Endodermal cell (in vitro differentiated cells): ENCODE data around the gene RHCE. TPM values are rescaled to one million over a fixed set of nuclear protein-coding genes. Genes with fewer than 3 reads are reported as not detected.

Experiments
- DNase-seq: peaks from one replicate; pipeline ENCODE4 v3.0.0-alpha.2; 2017
- H3K27ac ChIP-seq: 2 replicates; pipeline ENCODE4 v1.5.1; 2013; ENCODE audit warnings: mild to moderate bottlenecking, low read depth, low read length, moderate library complexity
- H3K27me3 ChIP-seq: 2 replicates; pipeline ENCODE4 v1.6.1; 2013; ENCODE audit warnings: mild to moderate bottlenecking, low read length, moderate library complexity; ENCODE audit not compliant: insufficient read depth, control insufficient read depth, poor library complexity, severe bottlenecking
- H3K36me3 ChIP-seq: 2 replicates; pipeline ENCODE4 v1.7.0; 2013; ENCODE audit warnings: mild to moderate bottlenecking, low read length, moderate library complexity; ENCODE audit not compliant: control insufficient read depth, insufficient read depth
- H3K4me1 ChIP-seq: one replicate; pipeline ENCODE4 v1.7.0; 2013; ENCODE audit warnings: low read length; ENCODE audit not compliant: control insufficient read depth, insufficient read depth
- H3K4me3 ChIP-seq: 2 replicates; pipeline ENCODE4 v1.5.1; 2013; ENCODE audit warnings: mild to moderate bottlenecking, low read length, moderate library complexity
- H3K9ac ChIP-seq: 2 replicates; pipeline ENCODE4 v1.6.1; 2013; ENCODE audit warnings: mild to moderate bottlenecking, low read length, moderate library complexity; ENCODE audit not compliant: poor library complexity, severe bottlenecking; ENCODE audit errors: extremely low read depth
- H3K9me3 ChIP-seq: 2 replicates; pipeline ENCODE4 v1.6.1; 2013; ENCODE audit warnings: mild to moderate bottlenecking, low read length, moderate library complexity; ENCODE audit not compliant: control insufficient read depth
- H3K27ac Mint-ChIP-seq: 2 replicates; pipeline ENCODE4 v1.8.0; 2020; ENCODE audit warnings: mixed read lengths
- H3K27me3 Mint-ChIP-seq: 2 replicates; pipeline ENCODE4 v1.8.0; 2021; ENCODE audit warnings: mild to moderate bottlenecking, mixed read lengths; ENCODE audit not compliant: insufficient read depth
- H3K36me3 Mint-ChIP-seq: 2 replicates; pipeline ENCODE4 v1.8.0; 2020; ENCODE audit warnings: low read depth, mixed read lengths
- H3K4me1 Mint-ChIP-seq: 2 replicates; pipeline ENCODE4 v1.8.0; 2020; ENCODE audit warnings: mixed read lengths
- H3K4me3 Mint-ChIP-seq: 2 replicates; pipeline ENCODE4 v1.8.0; 2020; ENCODE audit warnings: mild to moderate bottlenecking, moderate library complexity, mixed read lengths
- H3K9me3 Mint-ChIP-seq: 2 replicates; pipeline ENCODE4 v1.8.0; 2020; ENCODE audit warnings: mild to moderate bottlenecking, mixed read lengths
- WGBS, 2 experiments: methylation state at CpG; one replicate each; pipeline versions ENCODE4 v1.1.5 to v1.1.7; 2013; ENCODE audit warnings: missing lambda C conversion rate in 2 of 2, mixed read lengths in 1 of 2; ENCODE audit not compliant: insufficient coverage in 1 of 2, insufficient read length in 1 of 2; 5-methylcytosine and 5-hydroxymethylcytosine counted together
- total RNA-seq, 2 donors: library from RNA; stranded (reverse); fragmentation: NEBNext Ultra II Directional in 1 of 2; extraction: Animal tissue kit (Norgen Biotek cat#: 25700) in 1 of 2; gene quantifications; 2 replicates in 1 of 2; 3 replicates in 1 of 2; pipeline ENCODE4 v1.2.1, GENCODE V29; 2021
- TF ChIP-seq, protein P1 (sequence below): fragments of 200-600 bp; sonication (generic); conservative IDR thresholded peaks from 2 replicates; pipeline ENCODE4 v1.5.0; 2021; ENCODE audit warnings: antibody characterized with exemption, mild to moderate bottlenecking

The RHCE gene
- total RNA-seq, 2 donors from 2014 or later = 0.33 to 0.40 TPM

- Histone ChIP-seq H3K27ac (no peak overlapping the region), H3K36me3 (peaks cover 70% of the 10 kb centered on the region), H3K9ac (no peak overlapping the region), H3K4me1 (no peaks in the 10 kb centered on the region), H3K4me3 (no peak overlapping the region), H3K9me3 (no peaks in the 10 kb centered on the region), H3K27me3 (no peaks in the 10 kb centered on the region)
- H3K36me3 Mint-ChIP-seq = peaks cover 50% of the 10 kb centered on the region
- 93 to 95% methylated on average over 6 of the region's 6 CpGs for WGBS, 2 experiments
- H3K4me3 Mint-ChIP-seq = no peak overlapping the region
- H3K9me3 Mint-ChIP-seq = no peaks in the 10 kb centered on the region
- H3K27ac Mint-ChIP-seq = no peak overlapping the region
- H3K27me3 Mint-ChIP-seq = no peaks in the 10 kb centered on the region
- TF ChIP-seq, protein P1, sequence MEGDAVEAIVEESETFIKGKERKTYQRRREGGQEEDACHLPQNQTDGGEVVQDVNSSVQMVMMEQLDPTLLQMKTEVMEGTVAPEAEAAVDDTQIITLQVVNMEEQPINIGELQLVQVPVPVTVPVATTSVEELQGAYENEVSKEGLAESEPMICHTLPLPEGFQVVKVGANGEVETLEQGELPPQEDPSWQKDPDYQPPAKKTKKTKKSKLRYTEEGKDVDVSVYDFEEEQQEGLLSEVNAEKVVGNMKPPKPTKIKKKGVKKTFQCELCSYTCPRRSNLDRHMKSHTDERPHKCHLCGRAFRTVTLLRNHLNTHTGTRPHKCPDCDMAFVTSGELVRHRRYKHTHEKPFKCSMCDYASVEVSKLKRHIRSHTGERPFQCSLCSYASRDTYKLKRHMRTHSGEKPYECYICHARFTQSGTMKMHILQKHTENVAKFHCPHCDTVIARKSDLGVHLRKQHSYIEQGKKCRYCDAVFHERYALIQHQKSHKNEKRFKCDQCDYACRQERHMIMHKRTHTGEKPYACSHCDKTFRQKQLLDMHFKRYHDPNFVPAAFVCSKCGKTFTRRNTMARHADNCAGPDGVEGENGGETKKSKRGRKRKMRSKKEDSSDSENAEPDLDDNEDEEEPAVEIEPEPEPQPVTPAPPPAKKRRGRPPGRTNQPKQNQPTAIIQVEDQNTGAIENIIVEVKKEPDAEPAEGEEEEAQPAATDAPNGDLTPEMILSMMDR = no peak
- no peak for DNase-seq
- no peaks in the 10 kb centered on the region for H3K4me1 Mint-ChIP-seq
Observed at GRCh38 chr1:25355841-25356395, 64.7 kb downstream of the RHCE start.

DNA sequence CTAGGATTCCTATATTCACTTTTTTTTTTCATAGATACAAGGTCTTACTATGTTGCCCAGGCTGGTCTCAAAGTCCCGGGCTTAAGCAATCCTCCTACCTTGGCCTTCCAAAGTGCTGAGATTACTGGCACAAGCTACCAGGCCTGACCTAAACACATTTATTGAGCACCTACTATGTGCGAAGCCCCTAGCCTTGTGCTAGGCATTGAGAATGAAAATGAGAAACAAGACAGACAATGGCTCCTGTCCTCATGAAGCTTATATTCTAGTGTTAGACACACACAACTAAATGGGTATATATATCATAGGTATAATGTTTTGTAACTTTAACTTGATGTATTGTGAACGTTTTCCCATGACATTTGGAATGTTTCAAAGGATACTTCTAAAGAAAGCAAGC, 71.0 kb downstream of the RHCE start:
- H3K4me1 ChIP-seq = no peaks in the 10 kb centered on the region
- 100% methylated on average over 1 to 3 of the region's 3 CpGs for WGBS, 2 experiments
- H3K27ac ChIP-seq = no peak overlapping the region
- TF ChIP-seq, protein P1 = no peak
- no peak overlapping the region for H3K9ac ChIP-seq
- Mint-ChIP-seq H3K9me3 (no peaks in the 10 kb centered on the region), H3K27me3 (no peaks in the 10 kb centered on the region), H3K4me3 (no peak overlapping the region), H3K4me1 (no peaks in the 10 kb centered on the region), H3K27ac (no peak overlapping the region), H3K36me3 (peaks cover 61% of the 10 kb centered on the region)
- peaks cover 71% of the 10 kb centered on the region for H3K36me3 ChIP-seq
- H3K27me3 ChIP-seq = no peaks in the 10 kb centered on the region
- H3K4me3 ChIP-seq = no peak overlapping the region
- DNase-seq = no peak
- peaks cover 6% of the 10 kb centered on the region for H3K9me3 ChIP-seq

DNA sequence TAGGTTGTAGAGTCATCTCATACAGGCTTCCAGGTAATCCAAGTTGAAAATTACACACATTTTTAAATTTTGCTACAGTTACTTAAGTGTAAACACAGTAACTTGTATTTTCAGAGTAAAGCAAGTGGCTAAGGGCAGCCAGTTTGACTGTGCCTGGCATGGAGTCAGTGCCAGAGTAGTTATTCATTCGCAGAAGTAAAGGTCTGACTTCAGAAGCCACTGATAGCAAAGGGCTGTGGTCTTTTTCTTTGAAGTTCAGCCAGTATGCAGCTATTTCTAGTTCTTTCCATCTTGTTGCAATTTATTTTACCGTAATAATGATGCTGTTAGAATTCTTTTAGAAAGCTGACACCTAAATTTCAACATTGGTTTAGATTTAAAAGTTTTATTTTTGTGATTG, 73.1 kb downstream of the RHCE start:
- no peak for DNase-seq
- H3K9ac ChIP-seq = no peak overlapping the region
- H3K36me3 ChIP-seq = peaks cover 72% of the 10 kb centered on the region
- H3K9me3 Mint-ChIP-seq = no peaks in the 10 kb centered on the region
- no peaks in the 10 kb centered on the region for H3K4me1 ChIP-seq
- peaks cover 73% of the 10 kb centered on the region for H3K36me3 Mint-ChIP-seq
- H3K9me3 ChIP-seq = peaks cover 6% of the 10 kb centered on the region
- H3K27me3 Mint-ChIP-seq = no peaks in the 10 kb centered on the region
- TF ChIP-seq, protein P1 = no peak
- H3K4me3 ChIP-seq = no peak overlapping the region
- no peaks in the 10 kb centered on the region for H3K4me1 Mint-ChIP-seq
- no peaks in the 10 kb centered on the region for H3K27me3 ChIP-seq
- WGBS, 2 experiments = 97 to 100% methylated on average over 2 of the region's 2 CpGs
- no peak overlapping the region for H3K27ac Mint-ChIP-seq
- H3K27ac ChIP-seq = no peak overlapping the region
- H3K4me3 Mint-ChIP-seq = no peak overlapping the region
